NCI-H1048 (cell line): Measurements from ENCODE around the gene GPR26.

Experiments
- DNase-seq: peaks from one replicate; lab custom pipeline; 2025; lab: John Stamatoyannopoulos, UW

GPR26 gene

DNA sequence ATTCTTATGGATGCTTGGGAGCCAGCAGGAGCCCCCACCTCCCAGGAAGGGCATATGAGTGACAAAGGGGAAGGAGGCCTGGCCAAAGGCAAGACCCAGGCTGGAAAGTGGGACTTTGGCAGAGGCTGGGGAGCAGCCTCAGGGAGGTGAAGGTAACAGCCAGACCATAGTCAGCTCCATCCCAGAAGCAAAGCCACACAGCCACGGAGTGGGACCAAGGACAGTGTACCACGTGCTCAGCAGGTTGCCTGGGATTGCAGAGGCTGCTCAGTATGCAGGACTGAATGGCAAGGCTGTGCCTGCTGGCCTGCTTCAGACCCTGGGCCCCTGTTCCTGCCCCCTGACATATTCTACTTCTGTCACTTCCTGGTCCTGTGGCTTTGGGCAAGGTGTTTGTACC, 17.6 kb upstream of the GPR26 start:
- DNase-seq = no peak

DNA sequence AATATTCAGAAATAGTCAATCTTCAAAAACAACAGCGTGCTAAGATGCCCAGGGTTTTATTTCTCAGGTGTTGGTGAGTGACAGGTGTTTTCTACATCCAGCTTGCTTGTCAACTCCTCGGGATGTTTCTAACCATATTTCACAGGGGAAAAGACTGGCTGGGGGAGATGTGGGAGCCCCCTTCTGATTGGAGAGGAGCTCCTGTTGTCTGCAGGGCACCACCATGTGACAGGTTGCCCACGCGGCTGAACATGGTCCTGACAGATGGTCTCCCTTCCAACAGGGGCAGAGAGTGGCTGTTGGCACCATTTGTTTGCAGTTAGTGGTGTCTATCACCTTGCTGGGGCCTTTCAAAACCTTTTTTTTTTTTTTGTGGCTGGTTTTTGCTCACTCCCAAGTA, 16.5 kb upstream of the GPR26 start:
- DNase-seq = no peak

DNA sequence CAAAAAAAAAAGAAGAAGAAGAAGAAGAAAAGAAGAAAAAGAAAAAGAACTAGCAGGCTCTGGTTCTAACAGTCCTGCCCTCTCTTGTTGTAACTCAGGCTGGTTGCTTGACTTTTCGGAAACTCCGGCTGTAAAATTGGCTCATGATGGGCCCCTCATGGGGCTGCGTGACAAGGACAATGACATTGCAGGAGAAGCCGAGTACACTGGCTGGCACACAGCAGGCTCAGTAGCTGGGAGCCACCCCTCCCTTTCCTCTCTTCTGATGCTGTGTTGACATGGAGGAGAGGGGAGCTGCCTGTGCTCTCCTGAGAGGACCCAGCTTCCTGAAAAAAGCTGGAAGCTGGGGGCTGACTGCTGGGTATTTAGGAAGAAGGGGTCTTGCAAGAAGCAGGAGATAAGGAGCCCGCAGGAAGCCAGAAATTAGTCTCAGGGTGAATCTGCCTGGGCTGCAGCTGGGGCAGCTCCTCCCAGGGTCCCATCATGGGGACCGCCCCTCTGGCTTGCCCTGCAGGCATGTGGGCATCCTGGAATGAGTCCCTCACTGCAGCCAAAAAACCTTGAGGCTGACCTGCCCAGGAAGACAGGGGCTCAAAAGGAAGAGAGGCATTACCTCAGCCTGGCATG, 14.6 kb upstream of the GPR26 start:
- DNase-seq = no peak

DNA sequence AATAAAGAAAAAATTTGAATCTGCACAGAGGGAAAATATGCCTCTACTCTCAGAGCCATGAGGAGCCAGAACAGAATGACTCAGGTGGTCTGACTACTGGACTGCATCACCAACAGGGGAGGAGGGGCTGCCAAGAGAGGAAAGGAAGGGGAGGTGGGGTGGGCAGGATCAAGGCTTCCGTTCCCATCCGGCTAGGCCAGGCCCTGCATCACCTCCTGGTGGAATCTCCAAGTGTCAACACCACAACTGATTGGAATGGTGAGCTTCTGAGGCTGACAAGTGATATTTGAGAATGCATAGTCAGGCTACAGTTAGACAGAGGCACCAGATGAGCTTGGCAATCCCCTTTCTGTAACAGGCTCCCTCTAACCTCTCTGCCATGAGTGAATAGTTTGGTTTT, 10.4 kb upstream of the GPR26 start:
- DNase-seq = no peak

DNA sequence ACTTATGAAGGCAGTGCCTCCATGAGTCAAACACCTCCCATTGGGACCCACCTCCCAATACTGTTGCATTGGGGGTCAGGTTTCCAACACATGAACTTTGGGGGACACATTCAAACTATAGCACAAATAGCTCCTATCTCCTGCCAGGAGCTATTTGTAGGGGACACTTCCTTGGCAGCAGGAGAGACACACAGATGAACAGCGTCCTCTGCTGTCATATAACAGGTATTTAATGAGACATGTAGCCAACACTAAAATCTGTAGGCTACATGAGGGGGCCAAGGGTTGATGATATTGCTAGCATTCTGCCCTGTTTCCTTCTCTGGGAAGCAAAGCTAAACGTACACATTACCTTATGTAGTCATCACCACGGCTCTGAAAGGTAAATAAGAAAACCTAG, 2.6 kb upstream of the GPR26 start:
- no peak for DNase-seq

DNA sequence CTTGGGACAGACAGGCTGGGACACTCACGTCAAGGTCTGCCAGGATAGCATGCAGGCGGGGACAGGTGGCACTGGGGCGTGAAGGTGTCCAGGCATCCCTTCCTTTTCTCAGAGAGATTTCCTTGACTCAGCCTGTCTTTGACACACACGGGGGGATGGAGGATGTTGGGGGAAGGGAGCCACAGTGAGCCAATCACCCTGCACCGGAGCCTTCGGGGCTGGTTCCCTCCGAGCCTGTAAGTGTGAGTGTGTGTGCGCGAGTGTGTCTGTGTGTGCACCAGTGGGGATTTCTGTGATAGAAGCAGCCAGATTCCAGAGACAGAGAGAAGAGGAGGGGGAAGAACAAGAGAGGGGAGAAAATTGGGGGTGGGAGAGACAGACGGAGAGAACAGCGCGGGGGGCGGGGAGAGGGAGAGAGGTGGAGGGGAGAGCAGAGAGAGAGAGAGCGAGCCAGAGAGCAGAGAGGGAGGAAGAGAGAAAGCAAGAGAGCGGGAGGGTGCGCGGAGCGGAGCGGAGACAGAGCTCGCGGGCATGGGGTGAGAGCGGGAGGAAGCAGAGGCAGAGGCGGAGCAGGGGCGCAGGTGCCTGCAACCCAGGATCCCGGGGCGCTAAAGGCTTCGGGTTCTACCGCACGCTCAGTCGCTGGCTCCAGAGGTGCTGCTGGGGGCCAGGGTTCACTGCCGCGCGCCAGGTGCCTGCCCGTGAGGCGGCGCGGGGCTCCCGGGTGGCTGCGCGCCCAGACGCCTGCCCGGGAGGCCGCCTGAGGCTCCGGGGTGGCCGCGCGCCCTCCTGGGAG, 466 bp upstream of the GPR26 start:
- no peak for DNase-seq

DNA sequence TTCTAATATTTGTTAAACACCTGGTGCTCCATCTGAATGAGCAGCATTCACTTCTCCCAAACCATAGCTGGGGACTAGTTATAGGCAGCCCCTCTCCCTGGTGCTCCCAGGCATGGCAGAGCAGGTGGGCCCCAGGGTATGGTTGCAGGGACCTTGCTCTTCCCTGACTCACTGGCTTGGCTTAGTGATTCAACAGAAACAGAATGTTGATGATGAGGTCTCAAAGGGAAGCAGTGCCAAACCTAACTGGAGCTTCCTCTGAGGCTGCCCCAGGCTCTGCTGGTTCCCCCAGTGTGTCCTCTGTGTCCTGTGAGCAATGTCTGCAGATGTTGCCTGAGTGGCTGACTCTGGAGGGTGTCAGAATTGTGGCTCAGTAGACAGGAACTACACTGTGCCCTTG, 3.7 kb downstream of the GPR26 start:
- DNase-seq = no peak

DNA sequence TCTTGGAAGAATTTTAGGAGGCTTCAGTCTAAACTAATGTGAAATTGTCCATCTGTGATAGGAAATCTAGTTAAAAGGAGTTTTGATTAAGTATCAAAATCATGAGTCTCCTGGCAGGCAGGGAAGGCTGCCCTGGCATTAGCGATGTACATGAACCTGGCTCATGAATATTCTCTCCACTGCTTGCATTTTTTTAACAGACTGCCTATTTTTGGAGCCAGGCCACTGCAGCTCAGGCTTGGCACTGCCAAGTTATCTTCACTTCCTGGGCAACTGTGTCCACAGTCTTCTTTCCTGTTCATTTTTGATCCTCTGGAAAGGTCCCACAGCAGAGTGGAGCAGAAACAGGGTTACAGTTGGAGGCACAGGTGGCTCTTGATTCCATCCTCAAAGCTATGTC, 7.0 kb downstream of the GPR26 start:
- no peak for DNase-seq

DNA sequence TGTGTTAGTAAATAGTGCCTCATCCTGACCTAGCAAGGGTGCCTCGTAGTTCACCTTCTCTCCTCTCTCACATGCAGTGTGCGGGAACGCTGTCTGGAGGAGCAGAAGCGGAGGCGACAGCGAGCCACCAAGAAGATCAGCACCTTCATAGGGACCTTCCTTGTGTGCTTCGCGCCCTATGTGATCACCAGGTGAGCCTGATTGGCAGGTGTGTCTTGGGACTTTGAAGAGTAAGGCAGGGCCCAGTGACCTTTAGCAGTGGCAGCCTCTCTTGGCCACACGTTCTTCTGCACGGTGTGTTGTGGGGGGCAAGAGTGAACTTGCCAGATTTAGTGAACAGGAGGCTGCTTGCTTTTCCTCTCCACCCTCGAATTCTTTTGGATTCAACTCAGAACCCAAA, 8.6 kb downstream of the GPR26 start:
- DNase-seq = no peak

DNA sequence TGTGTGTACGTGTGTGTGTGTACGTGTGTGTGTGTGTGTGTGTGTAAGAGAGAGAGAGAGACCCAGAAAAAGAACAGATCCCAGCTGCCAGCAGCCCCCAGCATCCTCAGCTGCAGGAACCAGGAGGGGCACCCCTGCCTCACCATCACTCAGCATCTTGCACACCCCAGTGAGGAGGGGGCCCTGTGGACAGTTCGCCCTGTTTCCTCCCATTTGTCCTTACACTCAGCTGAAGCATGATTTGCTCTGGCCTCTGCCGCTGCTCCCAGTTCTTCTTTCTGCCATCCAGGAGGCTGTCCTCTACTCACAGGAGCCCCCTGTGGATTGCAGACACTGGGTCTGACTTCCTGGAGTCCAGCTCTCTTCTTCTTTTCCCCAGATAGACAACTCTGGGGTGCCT, 9.7 kb downstream of the GPR26 start:
- DNase-seq = no peak

DNA sequence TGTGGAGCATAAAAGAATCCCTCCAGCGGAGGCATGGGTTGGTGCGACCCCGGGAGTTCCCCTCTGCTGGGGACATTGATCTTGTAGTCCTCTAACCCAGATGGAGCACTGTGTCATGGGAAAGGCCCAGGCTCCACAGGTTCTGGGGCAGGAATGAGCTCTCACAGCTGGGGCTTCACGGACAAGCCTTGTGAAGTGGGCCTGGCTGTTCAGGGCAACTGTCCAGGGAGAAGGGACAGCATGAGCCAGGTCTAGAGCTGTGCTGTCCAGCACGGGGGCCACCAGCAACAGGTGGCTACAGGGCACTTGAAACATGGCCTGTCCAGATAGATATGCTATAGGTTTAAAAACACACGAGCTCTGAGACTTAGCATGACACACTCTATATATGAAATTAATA, 11.4 kb downstream of the GPR26 start:
- DNase-seq = no peak

DNA sequence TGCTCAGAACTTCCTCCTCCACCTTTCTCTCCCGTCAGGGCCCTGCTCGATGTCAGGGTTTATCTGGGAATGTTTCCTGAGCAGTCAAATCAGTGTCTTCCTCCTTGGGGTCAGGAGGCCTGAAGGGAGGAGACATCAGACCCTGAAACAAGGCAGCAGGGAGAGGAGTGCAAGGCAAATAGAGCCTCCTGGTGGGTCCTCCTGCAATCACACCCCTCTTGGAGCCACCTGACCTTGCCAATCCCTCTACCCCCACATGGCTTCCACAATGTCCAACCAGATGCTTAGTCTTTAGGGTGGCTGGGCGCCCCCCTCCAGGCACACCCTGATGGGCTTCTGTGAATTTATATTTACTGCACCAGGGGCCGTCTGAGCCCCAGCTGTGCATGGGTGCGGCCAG, 12.2 kb downstream of the GPR26 start:
- DNase-seq = no peak

DNA sequence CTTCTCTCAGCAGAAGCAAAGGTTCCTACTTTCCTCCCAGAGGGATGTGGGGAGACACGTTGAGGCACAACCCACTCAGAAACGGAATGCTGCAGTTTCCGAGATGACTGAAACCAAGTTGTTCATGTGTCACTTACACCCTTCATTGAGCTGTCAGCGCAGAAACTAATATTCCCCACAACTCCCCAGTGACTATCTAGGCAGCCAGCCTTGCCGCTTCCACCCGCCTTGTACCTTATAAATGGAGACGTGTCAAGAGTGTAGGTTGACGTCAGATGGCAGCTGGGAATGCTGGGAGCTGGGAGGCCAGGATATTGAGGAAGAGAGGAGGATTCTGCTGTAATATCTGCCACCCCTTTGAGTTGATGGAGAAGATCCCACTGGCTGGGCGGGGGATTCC, 15.1 kb downstream of the GPR26 start:
- no peak for DNase-seq

DNA sequence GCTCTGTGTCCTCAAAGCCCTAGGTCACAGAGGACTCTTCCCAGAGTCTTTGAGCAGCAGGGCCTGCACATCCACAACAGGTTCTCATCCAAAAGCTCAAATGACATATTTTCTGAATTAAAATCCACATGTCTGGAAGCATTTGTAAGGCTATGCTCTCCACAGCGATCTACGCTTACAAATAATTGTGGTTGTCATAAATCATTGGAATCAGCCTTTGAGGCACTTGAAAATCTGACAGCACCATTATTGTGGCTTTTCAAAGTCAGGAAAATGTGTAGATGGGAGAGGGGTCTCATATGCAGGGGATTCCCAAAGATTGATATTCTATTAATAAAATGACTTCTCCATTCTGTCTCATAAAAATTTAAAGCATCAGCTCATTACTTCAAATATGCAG, 16.3 kb downstream of the GPR26 start:
- no peak for DNase-seq

DNA sequence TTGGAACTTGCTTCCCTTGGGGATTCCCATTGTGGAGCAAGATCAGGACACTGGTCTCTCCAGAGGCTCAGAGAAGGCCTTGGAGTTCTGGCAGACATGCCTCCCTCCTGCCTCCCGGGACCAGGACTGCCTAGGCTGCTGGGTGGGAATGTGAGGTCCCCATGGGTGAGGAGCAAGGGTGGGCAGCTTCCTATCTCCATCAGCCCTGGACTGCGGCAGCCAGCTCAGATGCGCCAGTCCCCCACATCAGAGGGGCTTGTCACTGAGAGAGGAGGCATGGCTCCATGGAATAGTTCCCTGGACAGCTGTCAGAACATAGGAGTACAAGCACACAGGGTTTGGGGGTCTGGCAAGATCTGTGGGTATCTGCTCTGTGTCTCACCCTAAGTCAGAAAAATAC, 17.3 kb downstream of the GPR26 start:
- no peak for DNase-seq

DNA sequence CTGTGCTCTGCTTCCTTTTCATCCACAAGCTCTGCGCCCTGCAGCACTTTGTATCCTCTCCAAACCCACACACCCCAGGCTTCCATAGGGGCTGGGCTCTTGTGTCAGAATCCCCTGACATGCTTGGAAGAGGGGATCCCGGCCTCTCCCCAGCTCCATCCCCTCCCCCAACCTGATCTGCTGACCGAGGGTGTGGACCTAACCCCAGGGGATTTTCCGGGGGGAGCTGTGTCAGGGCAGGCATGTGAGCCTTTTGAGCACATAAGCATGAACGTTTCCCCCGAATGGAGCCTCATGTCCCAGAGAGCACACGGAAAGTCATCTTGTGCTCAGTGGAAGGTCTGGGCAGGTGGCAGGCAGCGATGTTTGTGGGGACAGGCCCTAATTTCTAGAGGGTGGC, 17.7 kb downstream of the GPR26 start:
- DNase-seq = no peak

DNA sequence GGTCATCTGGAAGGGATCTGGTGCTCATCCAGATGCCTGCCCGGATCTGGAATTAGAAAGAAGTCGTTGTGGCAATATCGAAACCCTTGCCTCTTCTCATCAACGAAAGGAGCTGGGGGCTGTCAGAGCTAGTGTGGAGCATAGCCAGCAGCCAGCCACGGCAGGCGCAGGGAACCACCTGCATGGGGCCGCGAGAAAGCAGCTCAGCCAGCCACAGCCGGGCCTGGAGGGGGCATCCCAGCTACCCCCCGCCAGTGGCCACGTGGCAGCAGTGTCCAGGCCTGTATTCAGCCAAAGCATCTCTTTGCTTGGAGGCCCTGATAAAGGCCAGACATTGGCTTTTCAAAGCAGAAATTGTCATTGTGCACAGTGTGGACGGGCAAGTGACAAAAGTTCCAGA, 19.1 kb downstream of the GPR26 start:
- no peak for DNase-seq

DNA sequence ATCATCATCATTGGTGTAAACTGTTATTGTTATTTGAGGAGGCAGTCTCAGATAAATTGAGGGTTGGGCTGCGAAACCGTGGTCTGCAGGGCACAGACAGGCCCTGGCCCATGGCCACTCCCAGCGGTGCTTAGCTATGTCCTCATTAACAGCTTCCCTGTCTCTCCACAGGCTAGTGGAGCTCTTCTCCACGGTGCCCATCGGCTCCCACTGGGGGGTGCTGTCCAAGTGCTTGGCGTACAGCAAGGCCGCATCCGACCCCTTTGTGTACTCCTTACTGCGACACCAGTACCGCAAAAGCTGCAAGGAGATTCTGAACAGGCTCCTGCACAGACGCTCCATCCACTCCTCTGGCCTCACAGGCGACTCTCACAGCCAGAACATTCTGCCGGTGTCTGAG, 21.6 kb downstream of the GPR26 start:
- no peak for DNase-seq

DNA sequence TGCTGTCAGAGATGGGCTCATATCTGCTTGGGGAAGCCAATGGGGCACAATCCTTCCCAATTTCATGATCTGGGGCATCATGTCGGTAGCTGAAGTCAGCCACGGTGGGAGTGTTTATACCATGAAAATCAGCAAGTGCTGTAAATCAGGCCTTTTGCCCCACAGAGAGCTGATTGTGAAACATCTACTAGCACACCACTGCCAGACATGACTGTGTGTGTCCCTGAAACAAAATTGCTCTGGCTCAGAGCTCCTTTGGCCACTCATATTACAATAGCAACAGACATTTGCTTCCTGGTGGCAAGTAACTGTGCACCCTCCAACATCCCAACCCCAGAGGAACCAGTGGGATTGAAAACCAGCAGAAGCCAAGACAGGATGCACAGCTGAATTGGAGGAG, 23.7 kb downstream of the GPR26 start:
- DNase-seq = no peak

DNA sequence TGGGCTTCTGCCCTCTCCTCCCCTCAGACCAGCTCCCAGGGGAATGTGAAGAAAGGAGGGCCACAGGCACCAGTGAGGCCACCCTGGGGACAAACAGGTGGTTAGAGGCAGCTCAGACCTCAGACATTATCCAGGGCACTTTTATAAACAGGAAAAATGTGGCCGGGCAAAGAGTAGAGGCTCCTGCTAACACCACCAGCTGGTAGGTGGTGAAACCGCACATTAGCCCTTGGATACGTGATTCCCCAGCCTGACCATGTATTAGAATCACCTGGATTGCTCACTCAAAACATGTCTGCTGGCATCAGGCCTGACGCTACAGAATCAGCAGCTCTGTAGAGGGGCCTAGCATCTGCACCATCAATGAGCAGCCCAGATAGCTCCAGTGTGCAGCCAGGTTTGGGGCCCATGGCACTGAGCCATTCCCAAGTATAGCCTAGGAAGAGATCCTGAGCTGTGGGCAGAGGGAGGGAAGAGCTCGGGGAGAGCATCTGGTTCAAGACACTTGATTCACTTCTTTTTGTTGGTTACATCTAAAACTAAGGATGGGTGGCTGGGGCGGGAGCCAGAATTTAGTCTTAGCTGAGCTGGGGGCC, 37.1 kb downstream of the GPR26 start:
- DNase-seq = no peak

DNA sequence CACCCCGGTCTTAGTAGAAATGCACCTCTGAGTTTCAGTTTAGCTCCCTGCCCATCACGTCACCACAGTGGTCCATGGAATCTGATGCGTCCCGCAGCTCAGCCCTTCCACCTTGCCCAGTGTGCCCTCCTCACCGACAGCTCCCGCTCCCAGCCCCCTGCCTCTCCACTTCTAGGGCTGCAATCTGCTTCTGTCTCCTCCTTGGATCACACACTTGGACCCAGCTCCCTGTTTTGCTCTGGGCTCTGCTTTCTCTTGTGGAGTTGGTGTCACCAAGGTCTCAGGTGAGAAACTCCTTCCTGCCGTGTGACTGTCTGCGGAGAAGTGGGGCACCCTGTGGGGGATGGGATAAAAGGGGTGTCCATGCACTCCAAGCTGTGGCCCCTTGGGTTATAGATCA, 37.9 kb downstream of the GPR26 start:
- no peak for DNase-seq

DNA sequence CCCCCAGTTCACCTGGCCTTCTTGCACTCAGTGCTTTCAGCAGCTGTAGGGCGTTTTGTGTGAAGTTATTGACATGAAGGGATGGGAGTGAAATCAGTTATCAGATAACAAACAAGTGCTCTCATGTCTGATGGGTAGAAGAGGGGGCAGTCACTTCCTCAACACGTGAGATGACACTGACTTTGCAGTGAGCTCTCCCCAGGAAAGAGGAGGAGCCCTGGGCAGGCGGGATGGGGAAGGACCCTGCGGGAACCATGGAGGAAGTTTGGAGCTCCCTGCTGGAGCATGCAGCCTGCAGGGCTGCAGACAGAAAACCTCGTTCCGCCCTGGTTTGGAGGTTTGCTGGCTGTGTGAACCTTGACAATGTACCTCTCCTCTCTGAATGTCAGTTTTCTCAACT, 38.7 kb downstream of the GPR26 start:
- DNase-seq = no peak

DNA sequence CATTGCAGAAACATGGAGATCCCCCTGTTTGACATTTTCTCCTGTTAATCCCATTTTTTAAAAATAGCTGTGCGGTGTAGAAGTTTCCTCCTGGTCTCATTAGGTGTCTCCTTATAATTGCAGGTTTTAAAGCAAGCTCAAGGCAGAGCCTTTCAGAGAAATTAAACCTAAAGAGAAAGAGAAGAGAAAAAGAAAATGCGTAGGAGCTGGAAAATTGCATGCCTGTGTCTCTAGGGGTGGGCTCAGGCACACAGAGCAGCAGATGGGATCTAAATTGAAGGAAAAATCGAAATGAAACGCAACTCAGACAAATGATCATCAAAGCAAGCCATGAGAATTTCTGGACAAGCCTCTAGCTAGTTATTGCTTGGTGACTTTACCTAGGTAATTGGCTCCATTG, 40.1 kb downstream of the GPR26 start:
- DNase-seq = no peak

DNA sequence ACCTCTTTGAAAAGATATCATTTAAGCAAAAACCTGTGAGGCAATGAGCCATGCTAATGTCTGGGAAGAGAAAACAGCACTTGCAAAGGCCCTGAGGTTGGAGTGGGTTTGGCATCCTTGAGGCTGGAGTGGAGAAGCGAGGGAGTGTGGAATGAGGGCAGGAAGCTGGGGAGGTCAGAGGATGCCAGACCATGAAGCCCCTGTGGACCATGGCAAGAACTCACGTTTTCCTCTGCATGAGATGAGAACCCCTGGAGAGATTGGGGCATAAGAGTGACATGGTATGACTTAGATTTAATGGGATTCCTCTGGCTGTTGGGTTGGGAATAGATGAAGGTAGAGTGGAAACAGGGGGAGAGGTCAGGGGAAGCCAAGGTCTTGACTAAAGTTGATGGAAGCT, 49.4 kb downstream of the GPR26 start:
- no peak for DNase-seq
